A673 (cell line): ENCODE results near the gene LGMN.

Source experiments
- CTCF ChIP-seq: fragments of 300-800, 200-600 bp; sonication (generic); conservative IDR thresholded peaks from 2 replicates; pipeline ENCODE4 v1.5.1; 2017; ENCODE audit warnings: low read depth, mild to moderate bottlenecking, antibody characterized with exemption, low read length, moderate library complexity, mixed read lengths
- EZH2 ChIP-seq: fragments of 200-600 bp; sonication (generic); IDR thresholded peaks from 2 replicates; pipeline ENCODE4 v1.6.1; 2017; ENCODE audit warnings: borderline replicate concordance, low read depth, mild to moderate bottlenecking, mixed read lengths, antibody characterized with exemption, low read length; ENCODE audit not compliant: poor library complexity, severe bottlenecking

- TF ChIP-seq CTCF (no peak), EZH2 (no peak)
Observed at GRCh38 chr14:92712654-92713051, 35.8 kb downstream of the LGMN start.
